H1 (cell line): ENCODE results near the gene PEX14. TPM values are rescaled to one million over a fixed set of nuclear protein-coding genes. Genes with fewer than 3 reads are reported as not detected.

ENCODE experiments used
- CTCF ChIA-PET: fragments of 300-600 bp; sonication (Branson Sonifier 250); formaldehyde crosslinking; loops from one replicate; lab custom pipeline; 2021; ENCODE audit not compliant: partially characterized antibody; lab: Charles Lee
- POLR2A ChIA-PET: fragments of 300-600 bp; sonication (Branson Sonifier 250); formaldehyde crosslinking; loops from one replicate; lab custom pipeline; 2021; ENCODE audit warnings: inconsistent platforms; ENCODE audit not compliant: partially characterized antibody; lab: Charles Lee
- DNase-seq, 2 experiments: peaks; one replicate each; pipeline versions ENCODE4 v3.0.0 to v3.0.0-alpha.2; 2010 to 2022; ENCODE audit warnings: low spot score in 2 of 2, low read depth in 1 of 2, mixed read lengths in 1 of 2
- FAIRE-seq: peaks from 2 replicates; lab custom pipeline; 2011; peaks lifted over from hg19 to GRCh38; lab: Jason Lieb, UNC
- H2AFZ ChIP-seq: 2 replicates; pipeline ENCODE4 v1.8.1; 2012; ENCODE audit warnings: low read length, inconsistent platforms
- H2AK5ac ChIP-seq: 2 replicates; pipeline ENCODE4 v1.6.1; 2013; ENCODE audit warnings: low read depth, low read length
- H2BK120ac ChIP-seq: replicated peaks from 2 replicates; pipeline ENCODE3; 2013; ENCODE audit warnings: low read depth, low read length, inconsistent platforms
- H2BK12ac ChIP-seq: 2 replicates; pipeline ENCODE4 v1.6.1; 2013; ENCODE audit warnings: low read depth, low read length
- H2BK15ac ChIP-seq: 2 replicates; pipeline ENCODE4 v1.6.1; 2013; ENCODE audit warnings: low read length
- H2BK20ac ChIP-seq: 2 replicates; pipeline ENCODE4 v1.6.1; 2013; ENCODE audit warnings: low read length
- H2BK5ac ChIP-seq: 2 replicates; pipeline ENCODE4 v1.6.1; 2013; ENCODE audit warnings: low read depth, low read length
- H3K14ac ChIP-seq: 2 replicates; pipeline ENCODE4 v1.6.1; 2013; ENCODE audit warnings: inconsistent platforms; ENCODE audit not compliant: insufficient read length
- H3K18ac ChIP-seq: 2 replicates; pipeline ENCODE4 v1.6.1; 2013; ENCODE audit warnings: low read length; ENCODE audit errors: extremely low read depth
- H3K23ac ChIP-seq: 2 replicates; pipeline ENCODE4 v1.6.1; 2013; ENCODE audit warnings: inconsistent platforms; ENCODE audit not compliant: insufficient read length
- H3K23me2 ChIP-seq: 2 replicates; pipeline ENCODE4 v1.6.1; 2013; ENCODE audit warnings: low read depth, low read length
- H3K27ac ChIP-seq: 2 replicates; pipeline ENCODE4 v1.6.1; 2011; ENCODE audit warnings: low read depth, low read length, inconsistent platforms
- H3K27me3 ChIP-seq, 4 experiments: replicated peaks in 1 of 4; 1 replicate in 1 of 4; 2 replicates in 3 of 4; pipeline versions ENCODE4 v1.6.1 to v1.8.1; 2011 to 2013; ENCODE audit warnings: low read length in 3 of 4, mild to moderate bottlenecking in 3 of 4, inconsistent platforms in 2 of 4, mixed read lengths in 2 of 4, moderate library complexity in 1 of 4; ENCODE audit not compliant: control insufficient read depth in 3 of 4, insufficient read depth in 3 of 4; ENCODE audit errors: extremely low read depth in 1 of 4
- H3K36me3 ChIP-seq, 4 experiments: 2 replicates each; pipeline versions ENCODE4 v1.6.1 to v1.8.1; 2011 to 2013; ENCODE audit warnings: mild to moderate bottlenecking in 4 of 4, low read length in 3 of 4, moderate library complexity in 2 of 4, control low read depth in 1 of 4, inconsistent platforms in 1 of 4; ENCODE audit not compliant: insufficient read depth in 4 of 4, control insufficient read depth in 2 of 4
- H3K4ac ChIP-seq: replicated peaks from 2 replicates; pipeline ENCODE3; 2013; ENCODE audit warnings: low read length, low read depth, mixed read lengths, inconsistent platforms; ENCODE audit not compliant: insufficient read length
- H3K4me1 ChIP-seq, 4 experiments: replicated peaks in 1 of 4; 1 replicate in 1 of 4; 2 replicates in 3 of 4; pipeline versions ENCODE4 v1.6.1 to v1.8.1; 2011 to 2013; ENCODE audit warnings: low read length in 3 of 4, inconsistent platforms in 2 of 4, mixed read lengths in 1 of 4; ENCODE audit not compliant: insufficient read depth in 4 of 4, control insufficient read depth in 3 of 4
- H3K4me2 ChIP-seq, 2 experiments: 2 replicates each; pipeline versions ENCODE4 v1.6.1 to v1.8.1; 2011 to 2013; ENCODE audit warnings: low read depth in 2 of 2, low read length in 2 of 2, control low read depth in 1 of 2, inconsistent platforms in 1 of 2, mild to moderate bottlenecking in 1 of 2; ENCODE audit not compliant: insufficient read depth in 1 of 2
- H3K4me3 ChIP-seq, 4 experiments: fragments of 200-600, 300-600 bp in 1 of 4; sonication (generic), shearing (Covaris generic), sonication (Bioruptor Twin) in 1 of 4; 2 replicates each; pipeline versions ENCODE4 v1.5.1 to v1.8.1; 2011 to 2016; ENCODE audit warnings: low read length in 4 of 4, low read depth in 3 of 4, control low read depth in 2 of 4, inconsistent platforms in 2 of 4, mild to moderate bottlenecking in 2 of 4, mixed read lengths in 1 of 4, moderate library complexity in 1 of 4; ENCODE audit not compliant: insufficient read depth in 2 of 4; ENCODE audit errors: extremely low read depth in 1 of 4
- H3K56ac ChIP-seq: replicated peaks from 2 replicates; pipeline ENCODE3; 2013; ENCODE audit warnings: low read depth, mild to moderate bottlenecking, mixed read lengths, low read length, inconsistent platforms; ENCODE audit not compliant: insufficient read length
- H3K79me1 ChIP-seq: 2 replicates; pipeline ENCODE4 v1.6.1; 2013; ENCODE audit warnings: low read depth, low read length, control low read depth
- H3K79me2 ChIP-seq, 2 experiments: 2 replicates each; pipeline versions ENCODE4 v1.6.1 to v1.8.1; 2012 to 2013; ENCODE audit warnings: low read length in 2 of 2, mild to moderate bottlenecking in 2 of 2, inconsistent platforms in 1 of 2; ENCODE audit not compliant: insufficient read depth in 2 of 2, control insufficient read depth in 1 of 2
- H3K9ac ChIP-seq, 4 experiments: replicated peaks in 1 of 4; 1 replicate in 1 of 4; 2 replicates in 3 of 4; pipeline versions ENCODE4 v1.6.1 to v1.8.1; 2011 to 2013; ENCODE audit warnings: low read depth in 3 of 4, low read length in 3 of 4, control low read depth in 2 of 4, mild to moderate bottlenecking in 2 of 4, moderate library complexity in 2 of 4, inconsistent platforms in 1 of 4; ENCODE audit errors: extremely low read depth in 1 of 4
- H3K9me3 ChIP-seq, 2 experiments: 2 replicates each; pipeline versions ENCODE4 v1.6.1 to v1.8.1; 2012 to 2013; ENCODE audit warnings: mild to moderate bottlenecking in 2 of 2, moderate library complexity in 2 of 2, control low read depth in 1 of 2, inconsistent platforms in 1 of 2, low read depth in 1 of 2, low read length in 1 of 2, mixed read lengths in 1 of 2; ENCODE audit not compliant: insufficient read depth in 2 of 2
- H4K20me1 ChIP-seq, 2 experiments: replicated peaks in 1 of 2; 2 replicates each; pipeline versions ENCODE3 to v1.8.1; 2011 to 2013; ENCODE audit warnings: inconsistent platforms in 2 of 2, low read length in 2 of 2, mild to moderate bottlenecking in 1 of 2; ENCODE audit not compliant: insufficient read depth in 2 of 2, control insufficient read depth in 1 of 2
- H4K5ac ChIP-seq: 2 replicates; pipeline ENCODE4 v1.6.1; 2013; ENCODE audit warnings: low read length, low read depth, mixed read lengths, inconsistent platforms; ENCODE audit not compliant: insufficient read length
- H4K8ac ChIP-seq: 2 replicates; pipeline ENCODE4 v1.8.0; 2013; ENCODE audit warnings: mild to moderate bottlenecking, moderate library complexity, low read length, inconsistent platforms; ENCODE audit not compliant: insufficient read depth; ENCODE audit errors: extremely low read depth
- H4K91ac ChIP-seq: replicated peaks from 2 replicates; pipeline ENCODE3; 2013; ENCODE audit warnings: low read length, mixed read lengths, inconsistent platforms; ENCODE audit not compliant: insufficient read length
- BCL11A ChIP-seq, 2 experiments: IDR thresholded peaks; one replicate each; pipeline ENCODE4 v1.6.1; 2011; ENCODE audit warnings: low read depth in 2 of 2, low read length in 2 of 2, mild to moderate bottlenecking in 2 of 2
- CEBPB ChIP-seq: IDR thresholded peaks from 2 replicates; pipeline ENCODE4 v1.6.1; 2012; ENCODE audit warnings: low read depth, low read length
- CREB1 ChIP-seq: IDR thresholded peaks from 2 replicates; pipeline ENCODE4 v1.6.1; 2012; ENCODE audit warnings: inconsistent platforms
- CTBP2 ChIP-seq: IDR thresholded peaks from 2 replicates; pipeline ENCODE4 v1.7.0; 2011; ENCODE audit warnings: borderline replicate concordance, mild to moderate bottlenecking, moderate library complexity, mixed read lengths, low read length; ENCODE audit not compliant: insufficient read depth, insufficient read length
- E2F6 ChIP-seq: IDR thresholded peaks from 2 replicates; pipeline ENCODE4 v1.6.1; 2012; ENCODE audit warnings: inconsistent platforms
- EGR1 ChIP-seq: IDR thresholded peaks from 2 replicates; pipeline ENCODE4 v1.6.1; 2011; ENCODE audit warnings: low read depth, low read length, borderline replicate concordance
- FOSL1 ChIP-seq: IDR thresholded peaks from 2 replicates; pipeline ENCODE4 v1.6.1; 2011; ENCODE audit warnings: mild to moderate bottlenecking, low read depth, low read length, moderate library complexity; ENCODE audit not compliant: insufficient read depth
- GTF2F1 ChIP-seq: IDR thresholded peaks from 2 replicates; pipeline ENCODE4 v1.6.1; 2012; ENCODE audit warnings: low read depth, low read length, improper control_type of control experiment, borderline replicate concordance
- JUND ChIP-seq: IDR thresholded peaks from 2 replicates; pipeline ENCODE4 v1.6.1; 2011; ENCODE audit warnings: mild to moderate bottlenecking, improper control_type of control experiment, low read length
- KDM5A ChIP-seq: fragments of 200-600 bp; IDR thresholded peaks from 2 replicates; pipeline ENCODE4 v1.7.1; 2012; ENCODE audit warnings: mild to moderate bottlenecking, low read length, inconsistent platforms, mixed read lengths
- NANOG ChIP-seq: IDR thresholded peaks from 2 replicates; pipeline ENCODE4 v1.6.1; 2011; ENCODE audit warnings: low read length, low read depth, mild to moderate bottlenecking, inconsistent platforms; ENCODE audit not compliant: insufficient read depth, poor library complexity, severe bottlenecking
- POU5F1 ChIP-seq: IDR thresholded peaks from 2 replicates; pipeline ENCODE4 v1.6.1; 2011; ENCODE audit warnings: low read depth, mild to moderate bottlenecking, low read length, moderate library complexity
- RXRA ChIP-seq: IDR thresholded peaks from 2 replicates; pipeline ENCODE4 v1.6.1; 2011; ENCODE audit warnings: low read depth, mild to moderate bottlenecking, low read length, moderate library complexity; ENCODE audit not compliant: insufficient read depth
- SIRT6 ChIP-seq: IDR thresholded peaks from one replicate; pipeline ENCODE4 v1.7.1; 2012; ENCODE audit warnings: low read length, inconsistent platforms
- TEAD4 ChIP-seq: IDR thresholded peaks from 2 replicates; pipeline ENCODE4 v1.6.1; 2012; ENCODE audit warnings: low read depth, low read length, inconsistent platforms, mixed read lengths
- WGBS, 2 experiments: shearing (Covaris generic) in 1 of 2; methylation state at CpG; one replicate each; pipeline versions ENCODE4 v1.1.6 to v1.1.7; 2013 to 2015; ENCODE audit warnings: low lambda C conversion rate in 2 of 2, mixed read lengths in 2 of 2, inconsistent platforms in 1 of 2, low coverage in 1 of 2, missing lambda C conversion rate in 1 of 2; ENCODE audit not compliant: insufficient replicate concordance in 2 of 2, insufficient coverage in 1 of 2, insufficient read length in 1 of 2; ENCODE audit errors: extremely low coverage in 1 of 2, missing lambda C conversion rate in 1 of 2; 5-methylcytosine and 5-hydroxymethylcytosine counted together
- polyA plus RNA-seq, 7 experiments: library from polyadenylated mRNA; depleted of rRNA in 3 of 7; stranded (reverse) in 5 of 7; unstranded in 2 of 7; fragments of >200 nt in 5 of 7; fragments of 200-250 nt in 2 of 7; gene quantifications; 1 replicate in 5 of 7; 2 replicates in 1 of 7; 4 replicates in 1 of 7; pipeline versions ENCODE4 v1.2.1 to v1.2.3, GENCODE V29; 2011 to 2013; ENCODE audit warnings: missing spikeins in 2 of 7, mixed read lengths in 2 of 7
- total RNA-seq: library from RNA; stranded (reverse); fragmentation: NEBNext Ultra II Directional; extraction: Animal tissue kit (Norgen Biotek cat#: 25700); gene quantifications from 2 replicates; pipeline ENCODE4 v1.2.1, GENCODE V29; 2021

The PEX14 gene
- total and polyA plus RNA-seq, 2 of the 8 experiments (the other 6 are each of a cell fraction or from before 2014, with no cell fraction given): 13.0 to 19.8 TPM

DNA sequence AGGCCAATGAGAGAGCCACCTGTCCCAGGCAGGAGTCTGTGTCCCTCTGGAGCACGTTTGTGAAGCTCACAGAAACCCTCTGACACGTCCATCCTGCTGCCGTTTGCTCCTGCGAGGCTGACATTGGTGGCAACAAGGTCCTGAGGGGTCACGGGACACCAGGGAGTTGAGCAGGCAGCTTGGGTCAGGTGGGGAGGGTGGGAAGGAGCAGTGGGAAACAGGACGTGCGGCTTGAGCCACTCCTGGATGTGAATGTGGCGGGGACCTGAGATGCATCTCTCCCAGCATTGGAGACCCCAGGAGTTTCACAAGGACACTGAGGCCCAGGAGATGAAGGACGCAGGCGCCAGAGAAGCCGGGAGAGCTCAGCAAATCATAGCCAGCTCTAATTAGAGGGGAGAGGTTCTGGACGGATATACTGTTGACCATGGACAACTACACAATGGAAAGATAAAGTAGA is 149.0 kb downstream of the PEX14 start:
- Histone ChIP-seq H3K18ac (no peak overlapping the region), H3K9me3 (no peaks in the 10 kb centered on the region), H2AK5ac (no peak overlapping the region), H3K9ac (no peak overlapping the region), H4K8ac (no peak overlapping the region), H3K23ac (no peak overlapping the region), H2BK15ac (no peak overlapping the region), H4K20me1 (no peaks in the 10 kb centered on the region), H3K4me2 (no peak overlapping the region), H3K27ac (no peak overlapping the region), H3K27me3 (no peaks in the 10 kb centered on the region), H3K4me1 (0 out of 7 replicates have a peak, but pooled peaks cover 0 to 2% (median 0%) of the 10 kb centered on the region in 4 experiments), H4K5ac (no peak overlapping the region), H3K79me1 (no peaks in the 10 kb centered on the region), H2BK20ac (no peak overlapping the region), H3K79me2 (no peaks in the 10 kb centered on the region), H3K36me3 (no peaks in the 10 kb centered on the region; a peak in 2 of 8 replicates), H2AFZ (no peak overlapping the region), H4K91ac (no peak overlapping the region), H3K4ac (no peak overlapping the region), H3K23me2 (no peaks in the 10 kb centered on the region), H2BK120ac (no peak overlapping the region), H2BK12ac (no peak overlapping the region), H2BK5ac (no peak overlapping the region), H3K4me3 (no peak overlapping the region), H3K56ac (no peak overlapping the region), H3K14ac (no peak overlapping the region)
- CTCF ChIA-PET: interaction anchor here (0.9 to 2.9 kb wide), 2 partner anchors 94 to 116 kb away, joined by 3 to 9 read pairs; no protein-coding TSS in a partner anchor
- DNase-seq: no peak
- FAIRE-seq: no peak
- POLR2A ChIA-PET: no interaction called here
- WGBS, 2 experiments: 92% methylated on average over 11 of the region's 12 CpGs; no CpG with 5 or more reads in 1 of the 2 experiments
- TF ChIP-seq CEBPB (no peak), TEAD4 (no peak), NANOG (no peak), POU5F1 (no peak), GTF2F1 (no peak), CTBP2 (no peak), KDM5A (no peak), E2F6 (no peak), JUND (no peak), CREB1 (no peak), EGR1 (no peak), SIRT6 (no peak), BCL11A (IDR thresholded peaks at IDR 0.05; ENCODE audit: low read depth in 2 of 2, low read length in 2 of 2) (no peak), FOSL1 (no peak), RXRA (no peak)
